Esophagus (tissue), 2 donors: ENCODE data around the gene POU2F3. TPM values are rescaled to one million over a fixed set of nuclear protein-coding genes. Genes with fewer than 3 reads are reported as not detected.

ENCODE experiments used
- H3K27ac ChIP-seq, 2 donors: one replicate each; pipeline ENCODE4 v1.5.1; 2013; ENCODE audit warnings: low read depth in 2 of 2, mild to moderate bottlenecking in 2 of 2, inconsistent platforms in 1 of 2, low read length in 1 of 2, moderate library complexity in 1 of 2
- H3K27me3 ChIP-seq, 2 donors: one replicate each; pipeline ENCODE4 v1.6.1; 2013; ENCODE audit warnings: low read length in 2 of 2, control low read depth in 1 of 2, mild to moderate bottlenecking in 1 of 2; ENCODE audit not compliant: insufficient read depth in 2 of 2, control insufficient read depth in 1 of 2
- H3K36me3 ChIP-seq, 2 donors: one replicate each; pipeline ENCODE4 v1.6.1; 2013; ENCODE audit warnings: low read length in 1 of 2; ENCODE audit not compliant: control insufficient read depth in 2 of 2, insufficient read depth in 2 of 2
- H3K4me1 ChIP-seq, 2 donors: one replicate each; pipeline ENCODE4 v1.6.1; 2013; ENCODE audit warnings: low read length in 1 of 2; ENCODE audit not compliant: control insufficient read depth in 2 of 2, insufficient read depth in 2 of 2
- H3K4me3 ChIP-seq, 2 donors: one replicate each; pipeline ENCODE4 v1.5.1; 2013; ENCODE audit warnings: low read length in 2 of 2, mild to moderate bottlenecking in 2 of 2, low read depth in 1 of 2, moderate library complexity in 1 of 2
- H3K9me3 ChIP-seq, 2 donors: one replicate each; pipeline ENCODE4 v1.6.1; 2013; ENCODE audit warnings: mild to moderate bottlenecking in 2 of 2, low read depth in 1 of 2, low read length in 1 of 2, moderate library complexity in 1 of 2; ENCODE audit not compliant: control insufficient read depth in 2 of 2, insufficient read depth in 1 of 2
- WGBS, 2 donors: extraction: QIAGEN DNeasy Blood & Tissue Kit; methylation state at CpG; one replicate each; pipeline ENCODE4 v1.1.7; 2013; 5-methylcytosine and 5-hydroxymethylcytosine counted together
- polyA plus RNA-seq, 2 donors: library from polyadenylated mRNA; stranded (reverse); fragments of 200-250 nt; gene quantifications; one replicate each; pipeline ENCODE4 v1.2.3, GENCODE V29; 2013
- donor health status: healthy with polysubstance abuse.
- donor health status: Bipolar disorder and iron deficiency.

The POU2F3 gene
- polyA plus RNA-seq, 2 donors, result 3.1 to 4.5 TPM

- Histone ChIP-seq H3K36me3 (no peaks in the 10 kb centered on the region), H3K4me3 (no peak overlapping the region), H3K4me1 (peaks cover 0 to 3% of the 10 kb centered on the region in 2 donors), H3K27ac (no peak overlapping the region), H3K27me3 (no peaks in the 10 kb centered on the region), H3K9me3 (no peaks in the 10 kb centered on the region)
- WGBS, 2 donors, result 83 to 88% methylated on average over 4 of the region's 4 CpGs
Observed at GRCh38 chr11:120285256-120285655, 45.3 kb downstream of the POU2F3 start.

DNA sequence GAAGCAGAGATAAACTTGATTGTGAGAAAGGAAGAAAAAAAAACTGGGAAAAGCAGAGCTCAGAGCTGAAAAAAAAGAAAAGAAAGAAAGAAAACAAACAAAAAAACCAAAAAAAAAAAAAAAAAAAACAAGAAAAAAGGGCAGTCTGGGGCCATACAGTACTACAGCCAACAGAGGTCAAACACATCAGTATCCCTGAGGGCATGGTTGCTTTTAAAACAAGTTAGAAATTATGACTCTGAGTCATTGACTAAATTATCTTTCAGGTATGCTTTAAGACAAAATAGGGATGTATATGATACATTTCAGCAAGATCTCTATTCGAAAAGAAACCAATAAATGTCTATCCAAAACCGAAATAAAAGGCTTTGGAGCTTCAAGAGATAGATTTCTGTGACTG is 48.1 kb downstream of the POU2F3 start:
- Histone ChIP-seq H3K36me3 (no peaks in the 10 kb centered on the region), H3K9me3 (no peaks in the 10 kb centered on the region), H3K27ac (no peak overlapping the region), H3K27me3 (no peaks in the 10 kb centered on the region), H3K4me3 (no peak overlapping the region), H3K4me1 (peaks cover 0 to 2% of the 10 kb centered on the region in 2 donors)
- WGBS, 2 donors, result 59 to 89% methylated on average over 2 of the region's 2 CpGs

GRCh38 chr11:120289426-120289825 is 49.5 kb downstream of the POU2F3 start:
- Histone ChIP-seq H3K4me1 (no peaks in the 10 kb centered on the region), H3K9me3 (no peaks in the 10 kb centered on the region)
- WGBS, 2 donors, result 81 to 86% methylated on average over 9 of the region's 9 CpGs

GRCh38 chr11:120290956-120291355 is 51.0 kb downstream of the POU2F3 start:
- H3K4me1 ChIP-seq, result no peaks in the 10 kb centered on the region
- 56 to 57% methylated on average over 3 of the region's 3 CpGs for WGBS, 2 donors
- no peak overlapping the region for H3K27ac ChIP-seq
- H3K9me3 ChIP-seq, result no peaks in the 10 kb centered on the region
- H3K27me3 ChIP-seq, result no peaks in the 10 kb centered on the region
- no peak overlapping the region for H3K4me3 ChIP-seq
- H3K36me3 ChIP-seq, result no peaks in the 10 kb centered on the region

More at GRCh38 chr11:120289426-120289825, 49.5 kb downstream of the POU2F3 start:
- Histone ChIP-seq H3K27ac (no peak overlapping the region), H3K4me3 (no peak overlapping the region), H3K36me3 (no peaks in the 10 kb centered on the region), H3K27me3 (no peaks in the 10 kb centered on the region)

DNA sequence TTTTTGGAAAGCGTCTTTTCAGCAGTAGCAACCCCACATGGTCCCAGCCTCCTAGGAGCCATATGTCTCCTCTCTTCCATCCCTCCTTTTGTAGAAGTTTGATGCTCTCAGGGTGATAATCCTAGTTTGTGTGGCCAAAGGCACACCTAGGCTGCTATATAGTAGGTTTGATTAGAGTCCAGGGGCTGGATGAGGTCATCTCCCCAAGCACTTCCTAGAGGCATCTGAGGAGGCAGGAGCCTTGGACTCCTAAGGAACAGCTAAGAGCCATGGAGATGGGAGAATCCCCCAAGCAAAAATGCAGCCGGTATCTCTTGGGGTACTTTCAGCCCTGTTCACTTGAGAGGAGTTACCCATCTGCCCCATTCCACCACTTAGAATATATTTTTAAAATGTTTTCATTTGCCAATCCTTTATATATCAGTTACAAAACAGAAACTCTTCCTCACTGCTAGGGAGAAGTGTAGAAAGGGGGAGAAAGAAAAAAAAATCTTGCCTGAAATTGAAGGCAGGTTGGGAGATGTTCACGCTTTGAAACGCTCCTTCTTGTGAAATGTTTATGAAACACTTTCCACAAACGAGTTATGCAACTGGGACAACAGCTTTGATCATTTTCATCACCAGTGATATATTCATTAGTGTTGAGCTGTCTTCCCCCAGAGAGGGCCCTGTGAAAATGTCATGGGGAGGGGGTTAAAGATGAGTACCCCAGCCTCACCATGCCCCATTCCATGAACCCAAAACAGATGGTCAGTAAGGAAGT is 53.3 kb downstream of the POU2F3 start:
- 52 to 59% methylated on average over 5 of the region's 5 CpGs for WGBS, 2 donors
- no peak overlapping the region for H3K27ac ChIP-seq
- no peaks in the 10 kb centered on the region for H3K27me3 ChIP-seq

DNA sequence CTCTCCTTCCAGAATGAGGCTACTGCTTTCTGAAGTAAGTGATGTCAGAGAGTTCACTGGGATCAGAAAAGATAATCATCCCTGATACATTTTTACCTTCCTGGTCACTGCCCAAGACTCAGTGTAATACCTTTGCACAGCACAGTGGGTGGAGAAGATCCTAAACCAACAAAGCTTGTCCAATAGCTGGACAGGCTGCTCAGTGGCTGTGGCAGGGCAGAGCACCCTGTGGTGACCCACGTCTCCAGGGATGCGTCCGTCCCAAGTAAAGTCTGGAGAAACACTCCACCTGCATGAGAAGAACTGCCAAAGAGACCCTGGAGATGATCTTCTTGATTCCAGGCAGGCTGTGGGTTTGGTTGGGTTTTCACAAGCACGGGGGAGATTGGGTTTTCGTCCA is 54.2 kb downstream of the POU2F3 start:
- Histone ChIP-seq H3K4me1 (no peaks in the 10 kb centered on the region), H3K36me3 (no peaks in the 10 kb centered on the region), H3K4me3 (no peak overlapping the region), H3K27me3 (no peaks in the 10 kb centered on the region), H3K27ac (no peak overlapping the region), H3K9me3 (no peaks in the 10 kb centered on the region)
- WGBS, 2 donors, result 76 to 84% methylated on average over 5 of the region's 5 CpGs

More for the DNA sequence above, 53.3 kb downstream of the POU2F3 start:
- Histone ChIP-seq H3K4me1 (no peaks in the 10 kb centered on the region), H3K36me3 (no peaks in the 10 kb centered on the region), H3K4me3 (no peak overlapping the region), H3K9me3 (no peaks in the 10 kb centered on the region)

GRCh38 chr11:120295099-120295498 is 55.2 kb downstream of the POU2F3 start:
- H3K36me3 ChIP-seq, result no peaks in the 10 kb centered on the region
- no peak overlapping the region for H3K4me3 ChIP-seq
- no peaks in the 10 kb centered on the region for H3K27me3 ChIP-seq
- 38 to 47% methylated on average over 4 of the region's 4 CpGs for WGBS, 2 donors
- H3K27ac ChIP-seq, result no peak overlapping the region
- no peaks in the 10 kb centered on the region for H3K9me3 ChIP-seq
- peaks cover 0 to 3% of the 10 kb centered on the region in 2 donors for H3K4me1 ChIP-seq

GRCh38 chr11:120296554-120296953 is 56.6 kb downstream of the POU2F3 start:
- H3K9me3 ChIP-seq, result no peaks in the 10 kb centered on the region
- no peak overlapping the region for H3K27ac ChIP-seq
- H3K27me3 ChIP-seq, result no peaks in the 10 kb centered on the region
- H3K36me3 ChIP-seq, result no peaks in the 10 kb centered on the region
- H3K4me1 ChIP-seq, result peaks cover 0 to 5% of the 10 kb centered on the region in 2 donors
- 96 to 97% methylated on average over 5 of the region's 5 CpGs for WGBS, 2 donors
- no peak overlapping the region for H3K4me3 ChIP-seq

DNA sequence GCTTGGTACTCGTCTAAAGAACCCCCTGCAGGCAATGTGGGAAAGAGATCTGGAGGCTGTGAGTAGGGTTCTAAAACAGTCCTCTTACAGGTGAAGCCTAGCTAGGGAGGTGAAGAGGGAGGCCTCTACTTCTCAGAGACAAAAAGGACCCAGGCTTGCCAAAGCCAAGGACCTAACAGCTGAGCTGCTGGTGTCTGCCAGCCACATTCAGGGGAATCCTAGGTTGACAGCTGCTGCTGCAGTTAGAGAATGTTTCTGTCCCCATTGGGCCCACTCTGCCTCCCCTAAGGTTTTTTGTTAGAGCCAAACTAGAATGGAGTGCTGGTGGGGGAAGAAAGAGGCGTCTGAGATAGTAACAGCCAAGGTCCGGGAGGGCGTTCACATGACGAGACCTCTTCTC is 58.5 kb downstream of the POU2F3 start:
- H3K4me3 ChIP-seq, result no peak overlapping the region
- no peaks in the 10 kb centered on the region for H3K9me3 ChIP-seq
- no peaks in the 10 kb centered on the region for H3K27me3 ChIP-seq
- no peak overlapping the region for H3K27ac ChIP-seq
- H3K36me3 ChIP-seq, result no peaks in the 10 kb centered on the region
- WGBS, 2 donors, result 90 to 91% methylated on average over 5 of the region's 5 CpGs
- peaks cover 0 to 15% of the 10 kb centered on the region in 2 donors for H3K4me1 ChIP-seq
